RWPE2 (cell line): Measurements from ENCODE around the gene FAM25G.
"Not testable (repeated sequence)": the region's sequence is repeated elsewhere in the genome, so short reads cannot be mapped to it uniquely, and the experiment has no call there.

Experiments
- ATAC-seq: fragments of 200-7000 bp; cut with Tn5 transposase; 3 replicates; pipeline ENCODE4 v1.9.1; 2021; ENCODE audit warnings: low read depth
- DNase-seq: peaks from one replicate; pipeline ENCODE4 v3.0.0-alpha.2; 2020; ENCODE audit warnings: low spot score
- H3K27ac ChIP-seq: fragments of 450-650 bp; 2 replicates; pipeline ENCODE4 v1.5.1; 2017; ENCODE audit warnings: mild to moderate bottlenecking; ENCODE audit not compliant: poor library complexity, severe bottlenecking
- H3K27me3 ChIP-seq: fragments of 250-450 bp; sonication (Bioruptor Pico); 2 replicates; pipeline ENCODE4 v1.5.1; 2021; ENCODE audit warnings: mild to moderate bottlenecking, moderate library complexity; ENCODE audit not compliant: insufficient read depth, poor library complexity, severe bottlenecking
- H3K36me3 ChIP-seq: fragments of 250-450 bp; sonication (Bioruptor Pico); 2 replicates; pipeline ENCODE4 v1.5.1; 2020; ENCODE audit warnings: low read depth, mild to moderate bottlenecking, moderate library complexity
- H3K4me1 ChIP-seq: fragments of 250-450 bp; sonication (Bioruptor Pico); 2 replicates; pipeline ENCODE4 v1.5.1; 2021; ENCODE audit warnings: mild to moderate bottlenecking, moderate library complexity; ENCODE audit not compliant: insufficient read depth, poor library complexity, severe bottlenecking
- H3K4me3 ChIP-seq: fragments of 250-450 bp; sonication (Bioruptor Pico); 2 replicates; pipeline ENCODE4 v1.5.1; 2021; ENCODE audit warnings: mild to moderate bottlenecking, moderate library complexity; ENCODE audit not compliant: severe bottlenecking
- H3K9me3 ChIP-seq: fragments of 250-450 bp; sonication (Bioruptor Pico); 2 replicates; pipeline ENCODE4 v1.5.1; 2021; ENCODE audit warnings: mild to moderate bottlenecking, moderate library complexity; ENCODE audit not compliant: severe bottlenecking

FAM25G gene

DNA sequence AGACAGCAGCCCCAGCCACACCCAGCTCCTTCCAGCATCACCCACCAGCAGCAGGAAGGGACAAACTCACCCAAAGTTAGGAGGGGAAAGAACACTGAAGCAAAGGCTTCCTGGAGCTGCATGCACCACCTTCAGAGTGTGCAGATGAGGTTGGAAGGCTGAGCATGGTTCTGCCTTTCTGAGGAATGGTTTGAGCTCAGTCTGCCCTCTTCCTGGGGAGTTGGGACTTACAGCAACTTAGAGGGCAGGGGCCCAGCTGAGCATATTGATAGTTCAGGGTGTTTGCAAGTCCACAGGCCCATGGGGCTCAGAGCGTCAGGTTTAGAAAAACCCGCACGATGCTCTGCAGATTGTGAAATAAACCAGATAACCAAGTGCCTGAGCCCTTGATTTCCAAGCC lies 11.4 kb downstream of the FAM25G start:
- not testable (repeated sequence) for DNase-seq, H3K27me3 ChIP-seq, H3K4me1 ChIP-seq, H3K27ac ChIP-seq, H3K36me3 ChIP-seq, ATAC-seq, H3K4me3 ChIP-seq, H3K9me3 ChIP-seq

DNA sequence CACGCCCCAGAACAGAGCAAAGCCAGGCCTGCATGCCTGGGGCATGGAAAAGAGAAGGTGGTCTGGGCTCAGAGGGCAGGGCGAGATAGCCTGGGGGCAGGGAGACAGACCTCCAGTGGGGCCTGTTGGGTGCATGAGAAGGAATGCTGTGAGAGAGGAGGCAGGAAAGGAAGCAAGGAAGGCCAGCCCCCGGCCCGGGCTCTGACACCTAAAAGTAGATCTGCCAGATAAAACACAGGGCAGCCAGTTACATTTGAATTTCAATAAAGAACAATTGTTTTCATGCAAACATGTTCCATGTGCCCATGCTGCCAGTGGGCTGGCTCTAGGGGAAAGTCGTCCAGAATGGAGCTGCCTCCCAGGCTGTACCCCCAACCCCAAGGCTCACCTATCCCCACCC lies 13.4 kb downstream of the FAM25G start:
- not testable (repeated sequence) for H3K4me3 ChIP-seq, DNase-seq, H3K4me1 ChIP-seq, H3K27me3 ChIP-seq, H3K9me3 ChIP-seq, ATAC-seq, H3K36me3 ChIP-seq, H3K27ac ChIP-seq

DNA sequence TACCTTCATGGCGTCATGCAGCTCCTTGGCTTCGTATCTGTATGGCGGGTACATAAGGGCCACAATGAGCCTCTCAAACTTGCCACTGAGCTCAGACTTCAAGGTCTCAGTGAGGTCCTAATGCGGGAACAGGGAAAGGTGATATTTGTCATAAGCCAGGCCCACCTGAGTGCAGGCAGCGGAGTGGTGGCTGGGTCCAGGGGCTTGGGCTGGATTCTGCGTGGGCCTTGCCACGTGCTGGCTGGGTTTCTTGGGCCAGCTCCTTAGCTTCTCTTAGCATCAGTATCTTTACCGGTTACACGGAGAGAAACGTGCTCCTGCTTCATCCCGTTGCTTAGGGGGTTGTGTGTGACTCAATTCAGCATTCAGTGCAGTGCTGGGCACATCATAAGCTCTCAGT lies 14.4 kb downstream of the FAM25G start:
- DNase-seq, H3K9me3 ChIP-seq, ATAC-seq, H3K4me1 ChIP-seq, H3K4me3 ChIP-seq, H3K27me3 ChIP-seq, H3K36me3 ChIP-seq, H3K27ac ChIP-seq: not testable (repeated sequence)

DNA sequence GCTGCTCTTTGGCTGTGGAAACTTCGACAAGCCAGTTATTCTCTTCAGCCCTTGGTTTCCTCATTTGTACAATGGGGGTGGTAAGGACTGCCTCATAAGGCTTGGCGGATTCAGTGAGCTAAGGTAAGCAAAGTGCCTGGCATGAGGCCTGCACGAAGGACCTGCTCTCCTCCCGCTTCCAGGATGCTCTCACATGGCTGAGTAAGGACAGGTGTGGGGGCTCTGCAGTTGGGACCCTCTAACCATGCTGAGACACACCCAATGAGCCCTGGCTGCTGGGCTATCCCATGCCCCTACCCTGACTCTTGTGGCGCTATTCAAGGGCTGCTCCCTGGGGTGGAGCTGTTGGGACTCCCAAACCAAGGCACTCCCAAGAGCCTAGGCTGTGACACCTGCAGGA lies 16.4 kb downstream of the FAM25G start:
- DNase-seq, ATAC-seq, H3K36me3 ChIP-seq, H3K4me3 ChIP-seq, H3K27ac ChIP-seq, H3K9me3 ChIP-seq, H3K27me3 ChIP-seq, H3K4me1 ChIP-seq: not testable (repeated sequence)

DNA sequence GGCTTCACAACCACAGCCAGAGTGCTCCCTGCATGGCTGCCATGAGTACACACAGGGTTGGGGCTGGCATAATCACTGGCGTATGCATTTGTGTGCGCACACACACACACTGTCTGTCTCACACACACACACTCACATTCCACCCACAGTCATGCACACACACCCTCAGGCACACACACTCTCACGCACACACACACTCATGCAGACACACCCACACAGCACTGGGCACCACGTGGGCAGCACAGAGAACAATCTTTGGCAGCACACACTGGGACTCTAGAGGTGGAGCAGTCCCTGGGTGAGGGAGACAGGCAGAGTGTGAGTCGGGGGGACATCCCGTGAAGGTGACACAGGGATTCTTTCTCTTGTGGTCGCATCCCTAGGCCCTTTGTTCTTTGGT lies 18.0 kb downstream of the FAM25G start:
- H3K27me3 ChIP-seq, H3K4me1 ChIP-seq, H3K27ac ChIP-seq, H3K4me3 ChIP-seq, DNase-seq, H3K9me3 ChIP-seq, ATAC-seq, H3K36me3 ChIP-seq: not testable (repeated sequence)

DNA sequence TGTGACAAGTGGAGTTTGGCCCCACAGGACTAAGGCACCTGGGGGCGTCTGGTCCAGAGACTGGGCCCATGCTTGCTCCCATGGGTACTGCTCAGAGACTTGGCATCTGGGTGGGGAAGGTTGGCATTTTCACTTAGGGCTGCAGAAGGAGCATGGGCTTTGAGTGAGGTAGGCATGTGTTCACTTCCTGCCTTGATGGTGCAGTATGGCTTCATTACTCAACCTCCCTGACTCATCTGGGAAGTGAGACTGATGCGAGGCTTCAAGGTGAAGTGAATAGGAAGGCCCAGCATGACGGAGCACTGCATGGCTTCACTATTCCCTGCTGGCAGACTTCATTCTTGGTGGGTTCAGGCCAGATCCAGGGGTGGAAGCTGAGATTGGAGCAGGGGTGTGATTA lies 18.9 kb downstream of the FAM25G start:
- H3K36me3 ChIP-seq, H3K27ac ChIP-seq, DNase-seq, H3K4me3 ChIP-seq, H3K27me3 ChIP-seq, H3K4me1 ChIP-seq, H3K9me3 ChIP-seq: not testable (repeated sequence)
- peak; percentile 81 for ATAC-seq

DNA sequence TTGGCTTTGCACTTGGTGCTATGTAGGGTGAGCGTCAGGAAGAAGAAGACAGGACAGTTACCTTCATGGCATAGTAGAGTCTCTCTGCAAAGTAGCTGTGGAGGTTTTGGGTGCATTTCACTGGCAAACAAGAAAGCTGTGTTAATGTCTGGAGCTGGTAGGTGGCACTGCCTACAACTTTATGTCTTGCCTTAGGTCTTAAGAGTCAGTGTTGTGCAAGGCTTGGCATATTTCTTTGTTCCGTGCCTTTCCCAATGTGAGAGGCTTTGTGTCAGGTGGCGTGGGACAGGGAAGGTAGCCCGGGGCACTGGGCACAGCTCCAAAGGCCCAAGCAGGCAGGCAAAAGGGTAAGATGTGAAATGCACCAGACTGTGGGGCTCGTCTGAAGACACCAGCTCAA lies 19.4 kb downstream of the FAM25G start:
- not testable (repeated sequence) for H3K36me3 ChIP-seq, H3K4me1 ChIP-seq, H3K27ac ChIP-seq, H3K9me3 ChIP-seq, H3K27me3 ChIP-seq, DNase-seq, H3K4me3 ChIP-seq
- peak; percentile 37 for ATAC-seq

DNA sequence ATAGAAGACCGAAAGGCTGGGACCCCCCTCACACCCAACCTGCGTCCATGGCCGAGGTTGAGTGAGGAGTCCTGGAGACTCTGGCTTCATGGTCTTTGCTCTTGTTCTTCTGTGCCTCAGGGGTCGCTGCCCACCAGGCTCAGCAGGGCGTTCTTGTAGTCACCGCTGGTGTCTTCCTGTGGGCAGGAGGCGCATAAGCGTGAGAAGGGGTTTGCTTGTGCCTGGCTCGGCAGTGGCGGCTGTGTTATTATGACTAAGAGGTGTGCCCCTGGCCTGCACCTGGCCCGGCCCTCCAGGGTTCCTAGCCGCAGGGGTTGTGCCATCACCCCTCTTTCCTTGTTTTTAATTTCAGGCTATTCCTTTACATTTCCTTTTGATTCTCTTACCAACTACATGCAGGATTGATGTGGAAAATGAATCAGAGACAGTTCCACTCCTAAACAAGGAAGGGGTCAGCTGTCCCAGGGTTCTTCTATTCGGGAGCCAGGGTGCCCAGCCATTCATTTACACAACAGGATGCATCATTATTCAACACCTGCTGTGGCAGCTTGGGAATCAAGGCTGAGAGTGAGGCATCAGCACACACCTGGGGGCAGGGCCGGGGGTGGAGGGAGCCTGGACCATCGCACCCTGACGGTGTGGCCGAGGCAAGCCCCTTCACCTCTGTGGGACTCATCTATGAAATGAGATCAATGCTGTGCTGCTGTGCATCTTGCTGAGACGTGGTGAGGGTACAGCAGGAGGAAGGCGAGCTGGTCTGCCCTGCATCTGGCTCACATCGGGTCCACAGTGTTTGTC lies 22.6 kb downstream of the FAM25G start:
- not testable (repeated sequence) for H3K4me1 ChIP-seq, ATAC-seq, H3K27ac ChIP-seq, H3K27me3 ChIP-seq, DNase-seq, H3K9me3 ChIP-seq, H3K4me3 ChIP-seq, H3K36me3 ChIP-seq

DNA sequence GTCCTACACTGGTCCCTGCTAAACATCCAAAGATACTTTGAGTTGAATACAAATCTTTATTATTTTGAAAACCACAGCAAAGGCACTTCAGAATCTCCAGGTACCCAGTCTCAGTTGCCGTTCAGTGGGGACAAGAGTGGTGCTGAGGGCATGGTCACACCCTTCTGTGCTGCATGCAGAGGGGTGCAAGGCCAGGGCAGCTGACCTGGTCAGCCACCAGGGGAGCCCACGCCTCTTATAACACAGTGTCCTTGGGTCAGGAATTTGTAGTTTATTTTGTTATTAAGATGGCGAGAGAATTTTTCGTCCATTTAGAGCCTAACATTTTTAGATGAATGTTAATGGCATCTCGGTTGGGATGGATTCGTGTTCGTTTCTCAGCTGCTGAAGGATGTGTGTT lies 23.5 kb downstream of the FAM25G start:
- H3K36me3 ChIP-seq, H3K4me3 ChIP-seq, H3K27ac ChIP-seq, ATAC-seq, DNase-seq, H3K9me3 ChIP-seq, H3K4me1 ChIP-seq, H3K27me3 ChIP-seq: not testable (repeated sequence)

DNA sequence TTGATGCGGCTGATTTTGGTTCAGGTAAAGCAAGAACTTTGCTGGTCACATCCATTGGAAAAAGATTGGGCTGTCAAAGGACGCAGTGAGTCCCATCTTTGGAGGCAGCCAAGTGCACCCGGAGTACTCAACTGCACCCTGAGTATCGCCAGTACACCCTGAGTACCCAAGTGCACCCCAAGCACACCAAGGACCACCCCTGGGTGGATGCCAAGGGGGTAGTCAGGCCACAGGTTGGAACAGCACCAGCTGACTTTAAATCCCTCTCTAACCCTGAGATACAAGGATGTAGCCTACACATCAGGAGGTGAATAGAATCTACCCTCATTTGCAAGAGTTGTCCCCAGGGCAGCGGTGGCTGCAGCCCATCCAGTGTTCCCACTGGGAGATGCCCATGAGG lies 24.0 kb downstream of the FAM25G start:
- not testable (repeated sequence) for DNase-seq, H3K9me3 ChIP-seq, H3K4me3 ChIP-seq, ATAC-seq, H3K27me3 ChIP-seq, H3K36me3 ChIP-seq, H3K27ac ChIP-seq, H3K4me1 ChIP-seq

DNA sequence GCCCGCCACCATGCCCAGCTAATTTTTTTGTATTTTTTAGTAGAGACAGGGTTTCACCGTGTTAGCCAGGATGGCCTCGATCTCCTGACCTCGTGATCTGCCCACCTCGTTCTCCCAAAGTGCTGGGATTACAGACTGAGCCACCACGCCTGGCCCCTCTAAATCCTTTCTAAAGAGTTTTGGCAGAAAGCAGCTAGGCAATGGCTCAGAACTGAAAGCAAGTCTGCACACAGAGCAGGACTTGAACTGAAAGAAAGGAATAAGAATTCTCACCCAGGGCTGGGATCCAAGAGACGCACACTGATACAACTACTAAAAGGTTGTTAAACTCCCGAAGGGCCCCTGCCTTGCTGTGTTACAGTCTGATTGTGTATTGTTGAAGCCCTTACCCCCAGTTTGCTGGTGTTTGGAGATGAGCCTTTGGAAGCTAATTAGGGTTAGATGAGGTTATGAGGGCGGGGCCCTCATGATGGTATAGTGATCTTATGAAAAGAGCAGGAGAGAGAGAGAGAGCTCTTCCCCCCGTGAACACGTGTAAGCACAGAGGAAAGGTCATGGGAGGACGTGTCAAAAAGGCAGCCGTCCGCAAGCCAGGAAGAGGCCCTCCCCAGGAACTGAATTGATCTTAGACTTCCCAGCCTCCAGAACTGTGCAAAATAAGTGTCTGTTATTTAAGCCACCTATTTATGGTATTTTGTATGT lies 26.1 kb downstream of the FAM25G start:
- not testable (repeated sequence) for H3K27me3 ChIP-seq, H3K9me3 ChIP-seq, H3K4me3 ChIP-seq, ATAC-seq, DNase-seq, H3K36me3 ChIP-seq, H3K4me1 ChIP-seq
- H3K27ac ChIP-seq, result peak overlapping the region; percentile 14
